ENCODE data around the gene HSD3B2. TPM values are rescaled to one million over a fixed set of nuclear protein-coding genes. Genes with fewer than 3 reads are reported as not detected.

Gene HSD3B2
- total RNA-seq, 1 experiment from 2014 or later = 1.0 TPM

- Mint-ChIP-seq H3K36me3 (no peaks in the 10 kb centered on the region), H3K27ac (no peak overlapping the region), H3K27me3 (ENCODE audit: low read depth) (no peaks in the 10 kb centered on the region), H3K4me1 (peaks cover 17% of the 10 kb centered on the region), H3K9me3 (peaks cover 16% of the 10 kb centered on the region), H3K4me3 (no peak overlapping the region)
- TF ChIP-seq ERG (CRISPR knock-in tag; IDR thresholded peaks at IDR 0.05) (no peak), ZBTB43 (CRISPR knock-in tag; IDR thresholded peaks at IDR 0.05) (no peak), HMGA2 (CRISPR knock-in tag; IDR thresholded peaks at IDR 0.05) (no peak), GTF2I (CRISPR knock-in tag; conservative IDR thresholded peaks at IDR 0.05) (no peak), ZNF416 (CRISPR knock-in tag; IDR thresholded peaks at IDR 0.05) (no peak), ZNF425 (CRISPR knock-in tag; conservative IDR thresholded peaks at IDR 0.05) (no peak), SOX15 (CRISPR knock-in tag; IDR thresholded peaks at IDR 0.05) (no peak), JUN (CRISPR knock-in tag; IDR thresholded peaks at IDR 0.05) (no peak), FOXK1 (CRISPR knock-in tag; IDR thresholded peaks at IDR 0.05) (no peak), NR2C2 (CRISPR knock-in tag; IDR thresholded peaks at IDR 0.05) (no peak), ZNF423 (CRISPR knock-in tag; IDR thresholded peaks at IDR 0.05) (no peak), USF1 (CRISPR knock-in tag; IDR thresholded peaks at IDR 0.05) (no peak), IRF1 (CRISPR knock-in tag; IDR thresholded peaks at IDR 0.05) (no peak), ATF6 (CRISPR knock-in tag; IDR thresholded peaks at IDR 0.05) (no peak), TEAD4 (CRISPR knock-in tag; IDR thresholded peaks at IDR 0.05) (no peak), JAZF1 (CRISPR knock-in tag; IDR thresholded peaks at IDR 0.05) (no peak), STAT6 (CRISPR knock-in tag; conservative IDR thresholded peaks at IDR 0.05; ENCODE audit: low read depth) (no peak), EMX1 (CRISPR knock-in tag; IDR thresholded peaks at IDR 0.05) (no peak), GRHL2 (CRISPR knock-in tag; IDR thresholded peaks at IDR 0.05; ENCODE audit: insufficient replicate concordance, severe bottlenecking) (no peak), HMGXB4 (CRISPR knock-in tag; IDR thresholded peaks at IDR 0.05) (no peak)
- ChIA-PET POLR2A (no interaction called here), CTCF (no interaction called here)
- no peak for DNase-seq (ENCODE audit: low spot score)
- no peak for ATAC-seq
Observed at GRCh38 chr1:119463569-119463968, 48.6 kb downstream of the HSD3B2 start.

Measured in WTC11 (cell line).